GM19238 (cell line): ENCODE data around the gene SLC25A4.

ENCODE experiments used
- DNase-seq: peaks from one replicate; pipeline ENCODE4 v3.0.0; 2011; ENCODE audit warnings: low spot score; ENCODE audit not compliant: insufficient read length

Gene SLC25A4

DNA sequence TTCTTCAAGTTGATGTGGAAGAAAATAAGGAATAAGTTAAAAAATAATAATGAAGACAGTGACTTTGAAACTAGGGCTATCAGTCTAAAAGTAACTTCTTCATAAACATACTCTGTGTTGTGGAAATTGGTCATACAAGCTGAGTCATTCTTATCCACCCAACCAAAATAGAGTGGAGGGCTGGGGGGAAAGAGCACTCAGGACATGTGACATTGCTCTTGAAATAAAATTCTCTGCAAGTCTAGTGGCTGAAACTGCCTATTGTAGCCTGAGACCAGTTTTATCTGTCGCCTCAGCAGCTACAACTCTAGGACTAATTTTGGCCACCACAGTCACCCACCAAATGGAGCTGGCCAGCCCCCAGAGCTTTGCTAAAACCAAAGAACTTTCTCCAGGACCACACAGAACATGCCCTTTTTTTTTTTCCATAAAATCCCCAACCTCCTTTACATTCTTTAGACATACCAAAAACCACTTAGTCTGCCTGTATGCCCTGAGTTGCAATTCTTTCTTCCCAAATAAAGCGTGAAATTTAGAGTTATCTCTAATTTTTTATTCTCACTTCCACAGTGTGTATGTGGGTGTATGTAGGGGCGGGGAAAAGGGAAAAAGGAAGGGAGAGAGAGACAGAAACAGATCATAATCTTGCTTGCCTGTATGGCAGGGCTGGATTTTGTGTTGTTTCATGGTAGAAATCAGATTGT is 23.0 kb upstream of the SLC25A4 start:
- DNase-seq: no peak

DNA sequence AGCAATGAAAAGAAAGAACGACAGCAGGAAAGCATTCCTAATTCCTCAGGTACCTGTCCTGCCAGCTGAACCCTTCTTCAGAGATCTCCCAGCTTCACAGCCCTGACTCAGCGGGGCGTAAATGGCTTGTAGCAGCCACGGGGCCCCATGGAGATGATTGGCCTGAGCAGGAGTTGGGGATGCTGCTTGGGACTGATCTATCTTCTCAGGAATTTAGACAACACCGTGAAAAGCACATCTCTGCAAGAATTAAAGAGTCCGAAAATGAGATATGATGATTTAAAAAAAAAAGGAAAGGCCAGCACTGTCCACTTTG is 22.5 kb upstream of the SLC25A4 start:
- no peak for DNase-seq

DNA sequence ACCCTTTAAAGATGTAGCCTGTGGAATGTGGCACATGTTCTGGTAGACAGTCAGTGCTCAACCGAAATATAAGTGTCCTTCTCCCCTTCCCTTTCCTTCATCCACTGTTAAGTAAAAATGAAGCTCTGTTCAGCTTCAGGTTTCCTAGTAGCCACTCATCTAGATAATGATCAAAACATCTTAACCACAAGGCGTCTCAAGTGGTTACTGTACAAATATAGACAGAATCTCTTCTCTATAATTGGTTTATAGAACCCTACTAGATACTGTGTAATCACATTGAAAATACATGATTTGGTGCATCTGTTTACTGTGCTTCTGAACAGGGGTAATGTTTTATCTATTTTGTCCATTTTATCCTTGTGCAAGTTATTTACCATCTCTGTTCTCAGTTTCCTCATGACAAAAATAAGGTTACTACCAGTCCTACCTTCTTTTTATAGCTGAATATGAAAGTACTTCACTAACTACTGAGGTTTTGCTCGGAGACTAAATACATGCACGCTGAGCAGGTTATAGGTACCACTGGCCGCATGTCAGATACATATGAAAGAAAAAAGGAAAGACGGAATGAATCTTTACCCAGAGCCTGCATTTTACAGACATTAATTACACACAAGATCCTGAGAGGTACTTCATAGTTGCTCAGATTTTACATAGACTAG is 20.3 kb upstream of the SLC25A4 start:
- DNase-seq: no peak

- DNase-seq: no peak
Measured at GRCh38 chr4:185124006-185124405, 19.1 kb upstream of the SLC25A4 start.

DNA sequence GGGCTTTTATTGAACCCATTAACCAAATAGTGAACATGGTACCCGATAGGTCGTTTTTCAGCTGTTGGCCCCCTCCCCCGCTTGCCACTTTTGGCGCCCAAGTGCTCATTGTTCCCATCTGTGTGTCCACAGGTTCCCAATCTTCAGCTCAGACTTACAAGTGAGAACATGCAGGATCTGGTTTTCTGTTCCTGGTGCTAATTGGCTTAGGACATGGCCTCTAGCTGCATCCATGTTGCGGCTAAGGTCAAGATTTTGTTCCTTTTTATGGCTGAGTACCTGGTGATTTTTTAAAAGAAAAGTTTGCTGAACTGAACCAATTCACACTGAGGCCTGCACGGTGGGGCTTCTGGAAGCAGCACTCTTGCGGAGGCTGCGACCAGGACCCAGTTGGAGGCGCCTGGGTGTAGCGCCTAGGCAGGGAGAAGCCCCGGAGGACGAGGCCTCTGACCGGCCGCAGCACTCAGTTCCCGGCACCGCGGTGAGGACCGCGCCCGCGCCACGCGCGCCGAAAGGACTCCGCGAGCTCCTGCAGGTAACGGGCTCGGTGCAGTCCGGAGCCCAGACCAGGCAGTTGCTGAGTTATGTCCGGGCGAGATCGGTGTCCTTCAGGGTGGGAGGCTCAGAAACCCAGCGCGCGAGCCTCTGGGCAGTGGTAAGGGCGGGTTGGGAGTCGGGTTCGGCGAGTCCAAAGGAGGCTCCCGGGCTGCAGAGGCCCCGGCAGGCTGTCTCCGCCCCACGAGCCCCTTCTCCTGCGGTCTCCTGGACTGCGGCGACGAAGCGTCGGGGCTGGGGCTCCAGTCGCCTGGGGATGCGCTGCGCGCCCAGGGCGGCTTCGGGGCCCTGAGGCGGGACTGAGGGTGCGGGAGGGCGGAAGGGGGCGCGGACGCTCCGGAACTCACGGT is 15.8 kb upstream of the SLC25A4 start:
- DNase-seq: no peak

DNA sequence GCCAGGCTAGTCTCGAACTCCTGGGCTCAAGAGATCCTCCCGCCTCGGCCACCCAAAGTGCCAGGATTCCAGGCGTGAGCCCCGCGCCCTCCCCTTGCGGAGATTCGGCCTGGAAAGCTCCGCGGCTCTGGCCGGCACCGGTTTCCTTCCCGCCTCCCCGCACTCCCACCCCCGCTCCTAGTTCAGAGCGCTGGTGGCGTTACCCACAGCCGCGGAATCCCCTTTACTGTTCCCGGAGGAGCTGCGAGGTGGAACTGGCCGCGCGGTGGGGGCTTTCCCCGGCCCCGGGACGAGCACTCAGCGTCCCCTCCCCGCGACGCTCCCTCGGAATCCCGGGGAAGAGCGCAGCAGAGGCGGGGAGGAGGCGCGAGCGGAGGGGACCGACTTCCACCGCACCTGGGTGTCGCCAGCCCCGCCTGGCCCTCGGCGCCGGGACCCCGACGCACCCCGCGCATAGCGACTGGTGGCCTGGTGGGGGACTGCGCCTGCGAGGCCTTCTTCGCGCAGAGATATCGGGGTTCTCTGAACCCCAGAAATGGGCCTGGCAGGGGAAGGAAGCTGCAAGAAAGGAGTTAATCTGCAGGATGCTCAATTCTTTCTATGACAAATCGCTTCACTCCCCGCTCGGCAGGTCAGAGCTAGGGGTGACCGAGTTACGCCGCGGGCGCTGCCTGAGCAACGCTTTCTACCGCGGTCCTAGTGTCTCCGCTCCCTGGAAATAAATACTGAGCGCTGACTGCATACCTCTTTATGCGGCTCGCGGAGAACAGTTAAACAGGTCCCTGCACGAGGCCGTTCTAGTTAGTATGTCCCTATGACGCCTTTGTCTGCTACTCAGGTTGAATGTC is 14.6 kb upstream of the SLC25A4 start:
- no peak for DNase-seq

GRCh38 chr4:185134307-185134869 is 8.7 kb upstream of the SLC25A4 start:
- DNase-seq: no peak

DNA sequence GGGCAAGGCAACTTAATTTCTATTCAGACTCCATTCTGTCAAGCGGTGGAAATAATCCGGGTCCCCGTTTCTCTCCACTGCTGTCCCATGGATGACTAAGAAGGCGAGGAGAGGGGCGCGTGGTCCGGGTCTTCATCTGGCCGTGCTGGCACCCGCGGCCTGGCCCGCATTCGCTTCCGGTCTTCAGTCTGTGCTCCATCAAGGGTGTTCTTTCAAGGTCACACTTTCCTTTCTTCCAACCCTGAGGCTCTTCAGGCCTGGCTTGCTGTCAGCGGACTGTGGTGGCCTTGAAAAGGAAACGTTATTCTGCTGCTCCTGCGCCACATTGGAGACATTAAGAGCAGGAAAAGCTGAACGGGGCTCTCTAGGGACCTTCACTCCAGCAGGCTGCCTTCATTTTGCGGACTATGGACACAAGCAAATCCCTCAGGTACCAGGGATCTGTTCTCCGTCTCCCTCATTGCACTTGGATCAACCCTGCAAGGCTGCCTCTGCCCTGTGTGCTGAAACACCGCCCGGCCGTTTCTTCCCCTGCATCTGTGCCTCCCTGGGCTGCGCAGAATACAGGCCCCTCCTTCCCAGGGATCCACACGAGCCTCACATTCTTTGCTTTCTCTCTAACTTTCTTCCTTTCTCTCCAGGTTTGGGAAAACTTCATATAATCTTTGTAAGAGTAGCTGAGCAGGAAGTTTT is 5.7 kb upstream of the SLC25A4 start:
- DNase-seq: no peak

DNA sequence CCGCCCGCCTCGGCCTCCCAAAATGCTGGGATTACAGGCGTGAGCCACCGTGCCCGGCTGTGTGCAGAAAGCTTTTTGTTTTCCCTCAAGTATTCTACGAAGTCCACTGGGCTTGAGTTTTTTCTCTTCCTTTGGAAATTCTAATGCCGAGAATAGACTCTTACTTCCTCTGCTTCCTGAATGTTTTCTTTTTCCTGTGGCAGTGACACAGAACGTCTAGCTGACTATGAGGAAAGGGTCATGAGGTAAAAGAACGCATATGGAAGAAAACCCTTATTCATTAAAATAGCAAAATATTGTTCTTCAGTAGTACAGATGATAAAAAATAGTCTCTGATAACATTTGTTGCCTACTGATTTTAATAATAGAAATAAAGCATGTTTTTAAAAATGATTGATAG is 4.9 kb upstream of the SLC25A4 start:
- no peak for DNase-seq

GRCh38 chr4:185139736-185140135 is 3.3 kb upstream of the SLC25A4 start:
- DNase-seq: no peak

DNA sequence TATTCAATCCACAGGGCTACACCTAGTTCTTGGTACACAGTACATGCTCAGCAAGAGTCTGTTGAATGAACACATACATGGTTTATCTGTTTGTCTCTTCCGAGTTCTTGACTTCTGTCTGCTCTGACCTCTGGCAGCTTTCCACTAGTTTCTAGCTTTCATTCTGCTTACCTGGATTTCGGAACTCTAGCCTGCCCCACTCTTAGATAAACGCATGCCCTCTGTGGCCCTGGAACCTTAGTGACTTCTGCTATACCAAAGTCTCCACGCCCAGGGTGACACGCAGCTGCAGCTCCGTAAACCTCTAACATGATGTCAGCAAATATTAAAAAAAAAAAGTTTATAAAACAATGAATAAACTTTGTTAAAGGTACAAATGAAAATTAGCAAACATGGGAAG is 1.3 kb upstream of the SLC25A4 start:
- DNase-seq: no peak

DNA sequence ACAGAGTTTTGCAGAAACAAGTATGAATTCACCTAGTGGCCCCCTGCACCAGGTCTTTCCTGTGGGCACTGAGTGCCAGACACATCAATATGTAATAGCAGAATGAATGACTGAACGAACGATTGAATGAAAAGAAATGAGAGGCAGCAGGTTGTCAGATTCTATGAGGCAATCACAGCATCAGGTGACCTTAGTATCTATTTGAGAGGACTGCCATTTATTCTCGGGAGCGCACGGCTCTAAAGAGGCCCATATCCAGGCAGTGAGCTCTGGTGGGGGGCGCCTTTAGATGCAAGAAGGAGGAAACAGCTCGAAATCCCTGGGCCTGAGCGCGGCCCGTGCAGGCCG is 528 bp upstream of the SLC25A4 start:
- DNase-seq: no peak

DNA sequence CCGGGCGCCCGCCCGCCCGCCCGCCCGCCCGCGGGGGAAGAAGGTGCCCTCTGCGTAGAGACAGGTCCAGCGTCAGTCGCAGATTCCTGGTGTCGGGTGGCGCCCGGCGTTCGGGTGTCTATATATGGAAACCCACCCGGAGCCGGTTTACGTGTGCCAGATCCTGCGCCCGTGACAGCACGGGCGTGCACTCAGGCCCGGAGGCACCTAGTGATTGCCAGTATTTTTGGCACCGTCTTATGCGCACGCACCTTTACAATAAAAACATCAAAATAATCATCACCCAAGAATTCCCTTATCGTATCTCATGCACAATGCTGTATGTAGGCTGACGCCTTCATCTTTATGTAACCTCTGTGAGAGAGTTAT is 519 bp downstream of the SLC25A4 start:
- DNase-seq: no peak

- DNase-seq: no peak
Measured at GRCh38 chr4:185144601-185145240, 1.7 kb downstream of the SLC25A4 start.

GRCh38 chr4:185145572-185145971 is 2.5 kb downstream of the SLC25A4 start:
- DNase-seq: no peak

DNA sequence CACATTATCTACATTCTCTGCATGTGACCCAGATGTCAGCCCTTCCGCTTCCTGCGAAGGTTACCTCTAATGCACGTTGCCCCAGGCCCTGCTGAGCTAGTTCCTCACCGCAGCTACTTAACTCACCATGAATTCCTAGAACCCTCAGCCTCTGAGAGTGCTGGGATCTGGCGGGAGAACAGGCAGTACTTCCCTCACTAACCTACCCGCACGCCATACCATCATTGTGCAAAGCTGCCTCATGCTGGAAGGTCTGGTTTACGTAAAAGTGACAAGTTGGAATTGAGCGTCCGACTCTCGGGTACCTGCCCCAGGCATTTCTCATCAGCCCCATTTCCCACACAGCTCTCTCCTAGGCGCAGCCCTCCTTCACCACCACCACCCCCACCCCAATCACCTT is 6.3 kb downstream of the SLC25A4 start:
- DNase-seq: no peak

DNA sequence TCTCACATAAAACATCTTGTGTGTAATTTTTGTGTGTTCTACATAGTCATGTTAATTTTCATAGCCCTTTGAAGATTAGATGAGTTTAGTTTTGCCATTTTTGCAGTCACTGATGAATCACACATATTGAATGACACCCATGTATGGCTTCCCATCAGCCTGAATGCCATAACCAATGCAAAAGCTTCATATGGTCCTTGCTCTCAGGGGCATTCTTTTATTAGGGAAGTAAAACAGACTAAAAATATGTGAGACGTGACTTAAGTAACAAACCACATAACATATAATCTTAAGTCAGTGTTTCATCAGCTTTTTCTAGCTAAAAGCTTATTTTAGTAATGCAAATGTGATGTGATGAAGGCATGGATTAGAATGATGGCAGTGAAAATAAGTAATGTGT is 8.2 kb downstream of the SLC25A4 start:
- no peak for DNase-seq

DNA sequence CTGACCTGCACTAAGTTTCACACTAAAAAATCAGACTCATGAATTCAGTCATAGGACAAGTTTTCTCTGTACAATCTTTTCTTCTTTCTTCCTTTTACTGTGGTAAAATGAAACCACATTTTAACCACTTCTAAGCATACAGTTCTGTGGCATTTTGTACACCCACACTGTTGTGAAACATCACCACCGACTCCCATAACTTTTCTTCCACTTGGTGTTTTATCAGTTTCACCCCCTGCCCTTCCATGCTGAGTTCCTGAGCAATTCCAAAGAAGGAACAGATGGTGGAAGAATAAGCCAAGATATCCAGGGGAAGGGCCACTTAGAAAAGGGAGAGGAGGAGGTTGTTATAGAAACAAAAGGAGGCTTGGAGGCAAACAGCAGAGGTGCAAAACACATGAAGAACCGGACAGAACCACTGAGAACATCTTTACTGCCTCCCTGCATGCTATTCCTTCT is 22.6 kb downstream of the SLC25A4 start:
- DNase-seq: no peak

- DNase-seq: no peak
Measured at GRCh38 chr4:185167234-185167633, 24.2 kb downstream of the SLC25A4 start.

DNA sequence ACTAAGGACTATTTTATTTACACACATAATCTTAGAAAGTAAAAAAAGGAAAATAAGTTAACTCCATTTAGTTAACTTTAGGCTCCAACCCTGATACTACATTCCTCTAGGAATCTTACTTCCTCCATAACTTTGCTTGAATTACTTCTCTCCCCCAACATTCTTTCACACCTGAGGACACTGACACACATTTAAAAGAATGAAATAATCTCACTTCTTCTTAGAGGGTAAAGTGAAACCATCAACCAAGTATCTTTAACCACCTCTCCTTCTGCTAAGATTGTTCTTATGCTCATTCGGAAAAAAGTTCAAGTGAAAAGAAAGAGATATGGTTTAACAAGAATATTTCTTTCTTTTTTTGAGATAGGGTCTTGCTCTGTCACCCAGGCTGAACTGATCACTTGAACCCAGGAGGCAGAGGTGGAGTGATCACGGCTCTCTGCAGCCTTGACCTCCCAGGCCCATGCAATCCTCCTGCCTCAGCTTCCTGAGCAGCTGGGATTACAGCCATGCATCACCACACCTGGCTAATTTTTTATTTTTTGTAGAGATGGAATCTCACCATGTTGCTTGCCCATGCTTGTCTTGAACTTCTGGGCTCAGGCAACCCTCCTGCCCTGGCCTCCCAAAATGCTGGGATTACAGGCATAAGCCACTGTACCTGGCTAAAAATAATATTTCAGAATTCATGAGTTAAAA is 28.5 kb downstream of the SLC25A4 start:
- no peak for DNase-seq
